Activated naive CD4-positive, alpha-beta T cell treated with Interleukin-2 at 50 U/mL for 16 hours (primary cell): Measurements from ENCODE around the gene CHCT1.

Source experiments
- DNase-seq: peaks from one replicate; pipeline ENCODE4 v3.0.0-alpha.2; 2020

CHCT1 gene

DNA sequence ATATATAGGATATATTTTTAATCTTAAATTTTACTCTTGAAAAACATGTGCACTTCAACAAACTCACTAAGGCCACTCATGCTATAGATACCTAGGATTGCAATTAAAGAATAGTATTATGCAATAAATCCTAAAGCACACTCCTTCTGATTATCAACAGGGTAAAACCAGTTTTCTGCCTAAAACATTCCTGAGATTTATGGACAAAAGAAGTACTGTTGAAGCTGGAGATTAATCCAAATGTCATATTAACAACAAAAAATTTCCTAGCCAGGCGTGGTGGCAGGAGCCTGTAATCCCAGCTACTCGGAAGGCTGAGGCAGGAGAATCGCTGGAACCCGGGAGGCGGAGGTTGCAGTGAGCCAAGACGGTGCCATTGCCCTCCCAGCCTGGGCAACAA, 21.4 kb downstream of the CHCT1 start:
- no peak for DNase-seq

GRCh38 chr17:60445144-60445543, 22.9 kb downstream of the CHCT1 start:
- no peak for DNase-seq

- DNase-seq, result no peak
Measured at GRCh38 chr17:60447375-60447774, 25.1 kb downstream of the CHCT1 start.

- no peak for DNase-seq
Measured at GRCh38 chr17:60451071-60451470, 28.8 kb downstream of the CHCT1 start.

GRCh38 chr17:60451965-60452364, 29.7 kb downstream of the CHCT1 start:
- DNase-seq, result no peak

DNA sequence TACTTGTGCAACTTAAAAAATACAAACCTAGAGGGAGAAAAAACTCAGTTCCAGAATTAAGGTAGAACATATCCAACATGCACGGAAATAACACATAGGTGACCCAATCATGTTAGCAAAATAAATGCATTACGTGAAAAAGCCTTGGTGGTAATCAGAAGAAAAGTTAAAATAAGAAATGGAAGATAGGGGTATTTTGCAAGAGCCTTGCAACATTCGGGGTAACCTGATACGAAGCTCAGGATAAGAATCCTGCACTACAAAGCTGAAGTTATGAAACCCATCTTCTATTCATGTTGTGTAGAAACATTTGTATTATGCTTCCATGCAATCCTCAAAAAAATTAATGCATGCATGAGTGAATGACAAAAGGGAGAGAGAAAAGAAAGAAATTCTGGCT, 33.1 kb downstream of the CHCT1 start:
- DNase-seq, result no peak

DNA sequence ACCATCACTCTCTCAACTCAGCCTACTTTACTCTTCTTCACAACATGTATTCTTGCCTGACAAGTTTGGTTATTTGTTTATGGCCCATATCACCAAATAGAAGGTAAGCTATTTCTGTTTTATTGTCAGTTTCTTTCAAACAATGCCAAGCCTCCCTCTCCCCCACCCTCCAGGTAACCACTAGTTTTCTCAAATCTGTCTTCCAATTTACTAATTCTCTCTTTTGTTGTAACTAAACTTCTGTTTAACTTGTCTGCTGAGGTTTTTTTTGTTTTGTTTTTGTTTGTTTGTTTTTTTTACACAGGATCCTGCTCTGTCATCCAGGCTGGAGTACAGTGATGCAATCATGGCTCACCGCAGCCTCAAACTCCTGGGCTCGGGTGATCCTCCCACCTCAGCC, 34.9 kb downstream of the CHCT1 start:
- DNase-seq, result no peak

DNA sequence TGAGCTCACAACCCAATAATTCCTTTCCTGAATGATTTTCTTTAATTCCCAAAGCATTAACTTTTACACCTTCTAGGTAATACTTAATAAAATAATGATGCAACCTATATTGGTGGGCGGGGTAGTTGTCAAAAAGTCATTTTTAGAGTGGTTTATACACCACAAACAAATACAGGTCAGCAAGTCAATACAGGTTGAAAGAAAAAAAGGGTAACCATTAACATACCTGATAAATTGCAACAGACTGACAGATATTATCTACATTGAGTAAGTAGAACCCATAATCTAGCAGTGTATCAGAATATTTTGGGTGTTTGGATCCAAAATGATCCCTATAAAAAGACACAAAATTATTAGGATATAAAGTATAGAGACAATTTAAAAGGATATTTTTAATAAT, 39.3 kb downstream of the CHCT1 start:
- no peak for DNase-seq

- no peak for DNase-seq
Measured at GRCh38 chr17:60463157-60463835, 41.0 kb downstream of the CHCT1 start.

GRCh38 chr17:60464343-60464742, 42.1 kb downstream of the CHCT1 start:
- no peak for DNase-seq

DNA sequence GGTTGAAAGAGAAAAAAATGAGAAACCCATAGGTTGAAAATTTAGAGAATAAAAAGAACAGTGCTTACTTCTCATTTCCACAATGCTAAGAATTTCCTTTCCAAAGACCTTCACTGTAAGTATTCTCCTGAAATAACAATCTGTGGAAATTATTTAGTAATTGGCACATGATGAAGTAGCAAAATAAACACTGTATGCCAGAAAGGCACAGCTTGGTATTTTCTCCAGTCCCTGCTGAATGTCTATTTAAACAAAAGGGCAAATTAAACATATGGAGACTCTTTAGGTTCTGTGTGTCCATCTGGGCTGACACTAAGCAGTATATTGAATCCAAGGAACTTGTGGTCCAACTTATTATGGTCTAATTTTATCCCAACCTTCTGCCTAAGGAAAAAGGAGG, 46.1 kb downstream of the CHCT1 start:
- DNase-seq, result no peak

GRCh38 chr17:60471451-60471850, 49.2 kb downstream of the CHCT1 start:
- DNase-seq, result no peak

GRCh38 chr17:60472449-60472848, 50.2 kb downstream of the CHCT1 start:
- no peak for DNase-seq

GRCh38 chr17:60473788-60474187, 51.5 kb downstream of the CHCT1 start:
- no peak for DNase-seq
